Uterus (tissue), 4 donors: ENCODE measurements around the gene LAMB4. TPM values are rescaled to one million over a fixed set of nuclear protein-coding genes. Genes with fewer than 3 reads are reported as not detected.

Source experiments
- DNase-seq, 2 donors: peaks; one replicate each; pipeline ENCODE4 v3.0.0-alpha.2; 2019 to 2020
- H3K27ac ChIP-seq, 2 donors: fragments of 200-600 bp; sonication (generic); 1 replicate in 1 of 2; 2 replicates in 1 of 2; pipeline ENCODE4 v1.5.1; 2016 to 2018
- H3K27me3 ChIP-seq, 2 donors: fragments of 200-600 bp; sonication (generic); one replicate each; pipeline ENCODE4 v1.5.1; 2018 to 2019; ENCODE audit warnings: control low read depth in 1 of 2
- H3K36me3 ChIP-seq, 2 donors: fragments of 200-600 bp; sonication (generic); one replicate each; pipeline ENCODE4 v1.5.1; 2019; ENCODE audit warnings: control low read depth in 1 of 2
- H3K4me1 ChIP-seq, 2 donors: fragments of 200-600 bp; sonication (generic); one replicate each; pipeline ENCODE4 v1.5.1; 2018 to 2019; ENCODE audit warnings: control low read depth in 1 of 2
- H3K4me3 ChIP-seq, 2 donors: fragments of 200-600 bp; sonication (generic); 1 replicate in 1 of 2; 2 replicates in 1 of 2; pipeline ENCODE4 v1.5.1; 2018 to 2019; ENCODE audit warnings: mild to moderate bottlenecking in 1 of 2
- H3K9me3 ChIP-seq, 2 donors: fragments of 200-600 bp; sonication (generic); one replicate each; pipeline ENCODE4 v1.5.1; 2019; ENCODE audit warnings: control low read depth in 1 of 2
- POLR2A ChIP-seq, 2 donors: fragments of 450-650 bp; IDR thresholded peaks; one replicate each; pipeline ENCODE4 v1.6.1; 2016; ENCODE audit warnings: antibody characterized with exemption in 2 of 2, mild to moderate bottlenecking in 1 of 2, moderate library complexity in 1 of 2
- intact Hi-C: fragments of 100-400 bp; cut with DNase I; formaldehyde crosslinking; loops from one replicate; pipeline ENCODE4 v1.15.1; 2023; ENCODE audit warnings: low total_unique reads
- total RNA-seq, 4 donors: library from RNA; depleted of rRNA in 3 of 4; stranded (reverse); fragments of >200 nt in 3 of 4; gene quantifications; one replicate each; pipeline versions ENCODE4 v1.1.0 to v1.2.4, GENCODE V29; 2014 to 2023
- TF ChIP-seq, protein P1 (sequence below), 4 experiments: fragments of 200-600 bp in 2 of 4; fragments of 450-650 bp in 2 of 4; sonication (generic) in 2 of 4; IDR thresholded peaks; one replicate each; pipeline ENCODE4 v1.5.1; 2016 to 2019; ENCODE audit warnings: antibody characterized with exemption in 4 of 4, mild to moderate bottlenecking in 2 of 4, moderate library complexity in 1 of 4
- donor health status: DM: yes; HTN: yes; CAD: no.

LAMB4 gene
- total RNA-seq, 4 donors from 2014 or later = 0.59 to 0.90 TPM; not detected in 2

DNA sequence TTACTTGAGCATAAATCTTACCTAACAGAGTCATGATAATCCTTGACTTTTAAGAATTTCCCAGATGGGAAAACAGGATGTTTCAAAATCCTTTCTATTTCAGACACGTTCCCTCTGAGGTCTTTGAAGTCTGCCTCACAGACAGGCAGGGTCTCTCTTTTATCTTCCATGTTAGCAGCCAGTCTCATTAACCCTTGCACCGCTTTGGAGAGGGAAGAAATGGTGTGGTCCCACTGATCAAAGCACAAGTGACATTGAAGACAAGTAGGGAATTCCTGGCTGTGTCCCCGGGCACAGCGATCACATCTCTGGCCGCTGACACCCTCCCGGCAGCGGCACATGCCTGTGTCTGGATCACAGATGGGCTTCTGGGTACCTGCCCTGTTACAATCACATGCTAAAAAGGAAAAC lies 74.5 kb downstream of the LAMB4 start:
- DNase-seq = no peak
- no peak overlapping the region for H3K4me3 ChIP-seq
- H3K9me3 ChIP-seq = no peaks in the 10 kb centered on the region
- no peaks in the 10 kb centered on the region for H3K4me1 ChIP-seq
- TF ChIP-seq, protein P1, sequence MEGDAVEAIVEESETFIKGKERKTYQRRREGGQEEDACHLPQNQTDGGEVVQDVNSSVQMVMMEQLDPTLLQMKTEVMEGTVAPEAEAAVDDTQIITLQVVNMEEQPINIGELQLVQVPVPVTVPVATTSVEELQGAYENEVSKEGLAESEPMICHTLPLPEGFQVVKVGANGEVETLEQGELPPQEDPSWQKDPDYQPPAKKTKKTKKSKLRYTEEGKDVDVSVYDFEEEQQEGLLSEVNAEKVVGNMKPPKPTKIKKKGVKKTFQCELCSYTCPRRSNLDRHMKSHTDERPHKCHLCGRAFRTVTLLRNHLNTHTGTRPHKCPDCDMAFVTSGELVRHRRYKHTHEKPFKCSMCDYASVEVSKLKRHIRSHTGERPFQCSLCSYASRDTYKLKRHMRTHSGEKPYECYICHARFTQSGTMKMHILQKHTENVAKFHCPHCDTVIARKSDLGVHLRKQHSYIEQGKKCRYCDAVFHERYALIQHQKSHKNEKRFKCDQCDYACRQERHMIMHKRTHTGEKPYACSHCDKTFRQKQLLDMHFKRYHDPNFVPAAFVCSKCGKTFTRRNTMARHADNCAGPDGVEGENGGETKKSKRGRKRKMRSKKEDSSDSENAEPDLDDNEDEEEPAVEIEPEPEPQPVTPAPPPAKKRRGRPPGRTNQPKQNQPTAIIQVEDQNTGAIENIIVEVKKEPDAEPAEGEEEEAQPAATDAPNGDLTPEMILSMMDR (IDR thresholded peaks at IDR 0.05) = no peak
- TF ChIP-seq POLR2A (IDR thresholded peaks at IDR 0.05) = no peak
- no peak overlapping the region for H3K27ac ChIP-seq
- H3K27me3 ChIP-seq = no peaks in the 10 kb centered on the region
- no peaks in the 10 kb centered on the region for H3K36me3 ChIP-seq
- intact Hi-C loops = no loop called here

DNA sequence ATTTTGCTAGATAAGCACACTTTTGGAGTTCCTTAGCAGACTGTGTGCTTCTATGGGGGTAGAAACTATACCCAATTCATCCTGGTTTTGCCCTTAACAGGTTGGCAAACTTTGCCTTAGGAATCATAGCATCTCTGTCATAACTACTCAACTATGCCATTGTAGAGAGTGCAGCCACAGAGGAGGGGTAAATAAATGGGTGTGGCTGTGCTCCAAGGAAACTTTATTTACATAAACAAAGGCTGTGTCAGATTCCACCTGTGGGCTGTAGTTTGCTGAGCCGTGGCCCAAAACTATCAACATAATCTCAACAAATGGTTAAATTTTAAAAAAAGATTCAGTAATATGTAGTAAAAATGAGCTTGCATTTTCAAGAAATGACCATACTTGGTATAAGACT lies 75.6 kb downstream of the LAMB4 start:
- no peak for DNase-seq
- Histone ChIP-seq H3K4me3 (no peak overlapping the region), H3K27ac (no peak overlapping the region), H3K36me3 (no peaks in the 10 kb centered on the region), H3K4me1 (no peaks in the 10 kb centered on the region), H3K27me3 (no peaks in the 10 kb centered on the region), H3K9me3 (no peaks in the 10 kb centered on the region)
- no peak for TF ChIP-seq POLR2A (IDR thresholded peaks at IDR 0.05)
- TF ChIP-seq, protein P1 (IDR thresholded peaks at IDR 0.05) = no peak
- intact Hi-C loops = no loop called here

DNA sequence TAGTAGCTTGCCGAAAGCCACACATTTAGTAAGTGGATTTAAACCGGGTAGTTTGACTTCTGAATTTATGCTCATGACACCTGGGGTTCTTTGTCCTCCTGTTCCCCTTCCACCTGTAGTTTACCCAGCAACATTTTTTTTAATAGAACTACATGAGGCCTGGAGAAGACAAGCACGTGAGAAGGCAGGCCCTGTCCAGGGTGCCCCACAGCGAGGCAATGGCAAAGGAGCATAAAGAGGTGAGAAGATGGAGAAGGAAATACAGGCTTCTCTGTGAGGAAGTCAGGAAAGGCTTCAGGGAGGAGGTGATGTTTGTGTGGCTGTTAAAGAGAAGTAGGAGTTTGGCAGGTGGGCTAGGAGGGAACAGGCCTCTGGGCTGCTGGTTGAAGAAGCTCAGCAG lies 76.9 kb downstream of the LAMB4 start:
- H3K4me1 ChIP-seq = no peaks in the 10 kb centered on the region
- H3K9me3 ChIP-seq = no peaks in the 10 kb centered on the region
- intact Hi-C loops = no loop called here
- no peaks in the 10 kb centered on the region for H3K36me3 ChIP-seq
- TF ChIP-seq POLR2A (IDR thresholded peaks at IDR 0.05) = no peak
- TF ChIP-seq, protein P1 (IDR thresholded peaks at IDR 0.05) = no peak
- H3K27me3 ChIP-seq = no peaks in the 10 kb centered on the region
- no peak overlapping the region for H3K4me3 ChIP-seq
- no peak overlapping the region for H3K27ac ChIP-seq
- no peak for DNase-seq

DNA sequence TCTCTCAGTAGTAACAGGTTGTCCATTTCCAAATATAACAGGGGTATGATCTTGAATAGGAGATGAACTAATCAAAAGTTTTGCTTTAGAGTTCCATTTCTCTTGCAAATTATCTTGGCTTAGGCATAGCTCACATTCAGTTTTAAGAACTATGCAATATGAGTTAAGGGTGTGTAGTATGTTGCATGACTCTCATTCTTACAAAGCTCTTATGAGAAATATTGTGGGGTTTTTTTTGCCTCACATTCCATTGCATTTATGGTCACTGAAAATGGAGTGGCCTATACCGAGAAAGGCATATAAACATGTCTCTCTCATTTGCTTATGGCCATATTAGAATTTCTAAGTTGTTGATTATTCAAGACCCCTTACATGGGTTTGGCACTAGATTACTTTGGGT lies 78.7 kb downstream of the LAMB4 start:
- Histone ChIP-seq H3K4me3 (no peak overlapping the region), H3K9me3 (no peaks in the 10 kb centered on the region), H3K27me3 (no peaks in the 10 kb centered on the region), H3K27ac (no peak overlapping the region), H3K36me3 (no peaks in the 10 kb centered on the region), H3K4me1 (no peaks in the 10 kb centered on the region)
- intact Hi-C loops = no loop called here
- no peak for TF ChIP-seq POLR2A (IDR thresholded peaks at IDR 0.05)
- TF ChIP-seq, protein P1 (IDR thresholded peaks at IDR 0.05) = no peak
- no peak for DNase-seq

DNA sequence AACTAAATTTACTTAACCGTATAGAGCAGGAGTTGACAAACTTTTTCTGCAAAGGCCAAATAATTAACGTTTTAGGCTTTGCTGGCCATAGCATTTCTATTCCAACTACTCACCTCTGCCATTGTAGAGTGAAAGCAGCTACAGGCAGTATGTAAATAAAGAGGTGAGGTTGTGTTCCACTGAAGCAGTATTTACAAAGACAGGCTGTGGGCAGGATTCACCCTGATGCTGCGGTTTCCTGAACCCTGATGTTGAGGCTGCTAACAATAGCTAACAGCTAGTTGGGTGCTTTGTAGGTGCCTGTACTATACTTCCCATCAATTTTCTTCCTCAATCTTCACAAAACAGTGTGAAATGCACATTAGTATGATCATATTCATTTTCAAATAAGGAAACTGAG lies 80.2 kb downstream of the LAMB4 start:
- no peaks in the 10 kb centered on the region for H3K4me1 ChIP-seq
- H3K27ac ChIP-seq = no peak overlapping the region
- no peak for TF ChIP-seq POLR2A (IDR thresholded peaks at IDR 0.05)
- TF ChIP-seq, protein P1 (IDR thresholded peaks at IDR 0.05) = no peak
- intact Hi-C loops = no loop called here
- no peaks in the 10 kb centered on the region for H3K9me3 ChIP-seq
- H3K27me3 ChIP-seq = no peaks in the 10 kb centered on the region
- H3K4me3 ChIP-seq = no peak overlapping the region
- DNase-seq = no peak
- H3K36me3 ChIP-seq = no peaks in the 10 kb centered on the region
